GM12892 (cell line): ENCODE data around the gene ABCC3.

Source experiments
- POLR2A ChIP-seq: IDR thresholded peaks from 2 replicates; pipeline ENCODE4 v1.6.1; 2011; ENCODE audit warnings: low read depth, low read length, control low read depth
- POLR2AphosphoS5 ChIP-seq: IDR thresholded peaks from 2 replicates; pipeline ENCODE4 v1.6.1; 2011; ENCODE audit warnings: low read depth, low read length, control low read depth
- TAF1 ChIP-seq: IDR thresholded peaks from 2 replicates; pipeline ENCODE4 v1.6.1; 2011; ENCODE audit warnings: low read depth, mild to moderate bottlenecking, control low read depth, low read length, borderline replicate concordance

GRCh38 chr17:50615828-50616227 lies 18.9 kb upstream of the ABCC3 start:
- no peak for TF ChIP-seq POLR2AphosphoS5
- TF ChIP-seq POLR2A = no peak
- no peak for TF ChIP-seq TAF1
